HEK293 (cell line): ENCODE data around the gene KLF11.

Source experiments
- CTCF ChIA-PET: fragments of 350-600 bp; formaldehyde crosslinking; extraction: SDS; loops from one replicate; lab custom pipeline; 2021; ENCODE audit warnings: antibody characterized with exemption; lab: Yijun Ruan, JAX
- POLR2A ChIA-PET: fragments of 300-600 bp; formaldehyde crosslinking; extraction: SDS; loops from one replicate; lab custom pipeline; 2020; ENCODE audit warnings: antibody characterized with exemption, inconsistent platforms; lab: Yijun Ruan, JAX
- H3K27ac ChIP-seq: fragments of 200-500 bp; sonication (Bioruptor generic); 2 replicates; pipeline ENCODE4 v1.5.1; 2014; ENCODE audit warnings: low read depth, low read length, control low read depth, inconsistent platforms; ENCODE audit errors: extremely low read depth
- H3K36me3 ChIP-seq, 2 experiments: fragments of 200-500 bp in 1 of 2; sonication (Bioruptor generic) in 1 of 2; 1 replicate in 1 of 2; 2 replicates in 1 of 2; pipeline ENCODE4 v1.5.1; 2014 to 2017; ENCODE audit warnings: inconsistent platforms in 2 of 2, low read length in 2 of 2; ENCODE audit not compliant: control insufficient read depth in 2 of 2, insufficient read depth in 1 of 2
- H3K4me1 ChIP-seq: fragments of 200-500 bp; sonication (Bioruptor generic); 2 replicates; pipeline ENCODE4 v1.5.1; 2014; ENCODE audit warnings: mild to moderate bottlenecking, low read length, inconsistent platforms; ENCODE audit not compliant: control insufficient read depth, insufficient read depth
- H3K4me3 ChIP-seq: 2 replicates; pipeline ENCODE4 v1.5.1; 2011; ENCODE audit warnings: low read depth, mild to moderate bottlenecking, control low read depth, low read length, moderate library complexity
- H3K9me3 ChIP-seq: fragments of 200-500 bp; sonication (Bioruptor generic); 2 replicates; pipeline ENCODE4 v1.5.1; 2014; ENCODE audit warnings: low read depth, low read length, inconsistent platforms; ENCODE audit not compliant: control insufficient read depth, insufficient read depth
- BCL11A ChIP-seq: fragments of 450-650 bp; formaldehyde crosslinking; IDR thresholded peaks from 2 replicates; pipeline ENCODE4 v1.5.1; 2016; ENCODE audit warnings: low read depth, missing biosample characterization, missing genetic modification characterization
- BCL11B ChIP-seq: fragments of 450-650 bp; formaldehyde crosslinking; IDR thresholded peaks from 2 replicates; pipeline ENCODE4 v1.5.1; 2016; ENCODE audit warnings: low read depth, missing biosample characterization, missing genetic modification characterization
- EGR2 ChIP-seq: fragments of 450-650 bp; formaldehyde crosslinking; IDR thresholded peaks from 2 replicates; pipeline ENCODE4 v1.5.1; 2016; ENCODE audit warnings: low read depth, missing biosample characterization, missing genetic modification characterization
- GLIS1 ChIP-seq: fragments of 450-650 bp; formaldehyde crosslinking; IDR thresholded peaks from 2 replicates; pipeline ENCODE4 v1.5.1; 2016; ENCODE audit warnings: missing biosample characterization, missing genetic modification characterization
- HOXD13 ChIP-seq: sonication (generic); formaldehyde crosslinking; IDR thresholded peaks from 2 replicates; pipeline ENCODE4 v1.8.0; 2022; ENCODE audit warnings: missing genetic modification reagents, borderline replicate concordance
- KLF1 ChIP-seq: fragments of 450-650 bp; formaldehyde crosslinking; IDR thresholded peaks from 2 replicates; pipeline ENCODE4 v1.5.1; 2016; ENCODE audit warnings: missing biosample characterization, missing genetic modification characterization
- SP2 ChIP-seq: fragments of 450-650 bp; formaldehyde crosslinking; IDR thresholded peaks from 2 replicates; pipeline ENCODE4 v1.5.1; 2016; ENCODE audit warnings: missing biosample characterization, missing genetic modification characterization
- ZFHX2 ChIP-seq: fragments of 450-650 bp; formaldehyde crosslinking; conservative IDR thresholded peaks from 2 replicates; pipeline ENCODE4 v1.5.1; 2016; ENCODE audit warnings: missing biosample characterization, missing genetic modification characterization
- ZNF16 ChIP-seq: fragments of 450-650 bp; formaldehyde crosslinking; IDR thresholded peaks from 2 replicates; pipeline ENCODE4 v1.5.1; 2016; ENCODE audit warnings: low read depth, missing biosample characterization, missing genetic modification characterization
- ZNF169 ChIP-seq: fragments of 450-650 bp; formaldehyde crosslinking; IDR thresholded peaks from 2 replicates; pipeline ENCODE4 v1.5.1; 2016; ENCODE audit warnings: missing biosample characterization, missing genetic modification characterization
- ZNF174 ChIP-seq: fragments of 450-650 bp; formaldehyde crosslinking; IDR thresholded peaks from 2 replicates; pipeline ENCODE4 v1.5.0; 2017; ENCODE audit warnings: missing biosample characterization, mild to moderate bottlenecking, missing genetic modification characterization
- ZNF23 ChIP-seq: fragments of 450-650 bp; formaldehyde crosslinking; IDR thresholded peaks from 2 replicates; pipeline ENCODE4 v1.5.1; 2016; ENCODE audit warnings: missing biosample characterization, missing genetic modification characterization, borderline replicate concordance
- ZNF423 ChIP-seq: fragments of 450-650 bp; formaldehyde crosslinking; IDR thresholded peaks from 2 replicates; pipeline ENCODE4 v1.5.1; 2016; ENCODE audit warnings: missing biosample characterization, missing genetic modification characterization
- ZNF501 ChIP-seq: fragments of 450-650 bp; formaldehyde crosslinking; IDR thresholded peaks from 2 replicates; pipeline ENCODE4 v1.5.1; 2016; ENCODE audit warnings: missing biosample characterization, missing genetic modification characterization
- ZNF561 ChIP-seq: fragments of 450-650 bp; IDR thresholded peaks from 2 replicates; pipeline ENCODE4 v1.5.1; 2018; ENCODE audit warnings: missing biosample characterization, missing genetic modification characterization, borderline replicate concordance
- TF ChIP-seq, protein P1 (sequence below): fragments of 450-650 bp; formaldehyde crosslinking; IDR thresholded peaks from 2 replicates; pipeline ENCODE4 v1.5.1; 2016; ENCODE audit warnings: missing biosample characterization, missing genetic modification characterization, borderline replicate concordance
- TF ChIP-seq, protein P2 (sequence below): fragments of 450-650 bp; formaldehyde crosslinking; IDR thresholded peaks from 2 replicates; pipeline ENCODE4 v1.5.1; 2016; ENCODE audit warnings: missing biosample characterization, missing genetic modification characterization
- TF ChIP-seq, protein P3 (sequence below): fragments of 450-650 bp; formaldehyde crosslinking; IDR thresholded peaks from 2 replicates; pipeline ENCODE4 v1.5.1; 2017; ENCODE audit warnings: missing biosample characterization, missing genetic modification characterization
- TF ChIP-seq, protein P4 (sequence below): fragments of 450-650 bp; formaldehyde crosslinking; conservative IDR thresholded peaks from 2 replicates; pipeline ENCODE4 v1.5.1; 2016; ENCODE audit warnings: low read depth, missing biosample characterization, missing genetic modification characterization

Gene KLF11

DNA sequence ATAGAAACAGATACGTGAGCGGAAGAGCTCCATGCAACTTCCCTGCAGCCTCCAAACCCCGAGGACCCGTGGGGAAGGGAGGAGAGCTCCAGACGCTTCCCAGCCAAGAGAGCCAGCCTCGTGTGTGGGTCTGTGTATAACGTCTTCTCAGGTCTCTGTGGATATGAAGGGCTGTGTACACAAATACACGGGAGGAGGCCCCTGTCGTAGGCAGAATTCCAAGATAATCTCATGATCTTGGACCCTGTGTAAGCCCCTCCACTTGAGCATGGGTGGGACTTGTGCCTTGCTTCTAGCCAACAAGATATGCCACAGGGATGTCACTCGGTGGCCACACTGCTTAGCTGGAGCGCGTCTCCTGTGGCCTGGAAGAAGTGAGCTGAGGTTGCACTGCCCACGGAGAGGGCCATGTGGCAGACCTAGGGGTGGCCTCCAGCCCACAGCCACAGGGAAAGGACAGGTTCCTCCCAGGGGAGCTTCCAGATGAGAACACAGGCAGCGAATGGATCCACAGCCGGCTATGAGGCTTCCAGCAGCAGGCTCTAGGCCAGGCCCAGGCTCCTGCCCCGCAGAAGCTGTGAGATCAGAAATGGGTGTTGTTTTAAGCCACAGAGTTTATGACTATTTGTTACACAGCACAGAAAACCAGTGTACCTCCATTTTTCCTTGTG, 15.6 kb upstream of the KLF11 start:
- ChIA-PET POLR2A (interaction anchor here (1.2 kb wide), 1 partner anchor 185 kb away, joined by 4 read pairs; the partner anchor contains the start of gene TAF1B), CTCF (interaction anchor here (1.5 to 2.3 kb wide), 2 partner anchors 43 to 45 kb away, joined by 5 to 10 read pairs; no protein-coding TSS in a partner anchor)
- H3K36me3 ChIP-seq = no peaks in the 10 kb centered on the region
- no peak overlapping the region for H3K4me3 ChIP-seq
- H3K27ac ChIP-seq = no peak overlapping the region
- no peaks in the 10 kb centered on the region for H3K9me3 ChIP-seq
- H3K4me1 ChIP-seq = no peaks in the 10 kb centered on the region
- TF ChIP-seq GLIS1 (tag by site-specific recombination) (no peak), HOXD13 (no peak), ZNF16 (tag by site-specific recombination) (no peak), ZNF501 (tag by site-specific recombination) (no peak), BCL11B (tag by site-specific recombination) (no peak), ZNF561 (tag by site-specific recombination) (no peak)

DNA sequence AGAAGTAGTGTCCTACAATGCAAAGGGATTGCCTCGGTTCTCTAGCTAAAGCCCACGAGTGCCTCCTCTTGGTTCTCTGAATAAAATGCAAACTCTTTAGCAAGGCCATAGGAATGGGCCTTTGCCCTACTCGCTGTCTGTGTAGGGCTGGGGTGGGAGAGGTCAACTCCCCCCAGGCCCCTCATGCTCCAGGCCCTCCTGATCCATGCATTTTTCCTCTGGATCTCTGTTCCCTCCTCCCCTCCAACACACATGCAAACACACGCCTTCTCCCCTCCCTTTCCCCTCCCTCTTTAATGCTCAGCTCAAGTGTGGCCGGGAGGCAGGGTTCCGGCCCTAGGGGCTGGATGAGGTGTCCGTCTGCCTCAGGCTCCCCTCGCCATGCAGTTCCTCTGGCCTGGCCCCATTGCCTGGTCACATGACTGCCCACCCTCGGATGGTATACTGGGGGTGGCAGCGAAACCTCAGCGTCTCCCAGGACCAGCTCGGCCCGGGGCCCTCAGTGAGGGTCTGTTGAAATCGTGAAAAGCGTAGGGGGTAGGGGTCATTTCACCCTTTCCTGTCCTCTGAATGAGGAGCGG, 14.9 kb upstream of the KLF11 start:
- Histone ChIP-seq H3K27ac (no peak overlapping the region), H3K4me3 (no peak overlapping the region), H3K36me3 (no peaks in the 10 kb centered on the region), H3K9me3 (no peaks in the 10 kb centered on the region), H3K4me1 (no peaks in the 10 kb centered on the region)
- TF ChIP-seq HOXD13 (no peak), ZNF169 (tag by site-specific recombination) (no peak), ZNF174 (no peak)
- ChIA-PET CTCF (interaction anchor here (0.7 to 2.3 kb wide), 5 partner anchors 44 to 738 kb away, joined by 3 to 10 read pairs (median 4); no protein-coding TSS in a partner anchor), POLR2A (interaction anchor here (1.2 kb wide), 1 partner anchor 185 kb away, joined by 4 read pairs; the partner anchor contains the start of gene TAF1B)

DNA sequence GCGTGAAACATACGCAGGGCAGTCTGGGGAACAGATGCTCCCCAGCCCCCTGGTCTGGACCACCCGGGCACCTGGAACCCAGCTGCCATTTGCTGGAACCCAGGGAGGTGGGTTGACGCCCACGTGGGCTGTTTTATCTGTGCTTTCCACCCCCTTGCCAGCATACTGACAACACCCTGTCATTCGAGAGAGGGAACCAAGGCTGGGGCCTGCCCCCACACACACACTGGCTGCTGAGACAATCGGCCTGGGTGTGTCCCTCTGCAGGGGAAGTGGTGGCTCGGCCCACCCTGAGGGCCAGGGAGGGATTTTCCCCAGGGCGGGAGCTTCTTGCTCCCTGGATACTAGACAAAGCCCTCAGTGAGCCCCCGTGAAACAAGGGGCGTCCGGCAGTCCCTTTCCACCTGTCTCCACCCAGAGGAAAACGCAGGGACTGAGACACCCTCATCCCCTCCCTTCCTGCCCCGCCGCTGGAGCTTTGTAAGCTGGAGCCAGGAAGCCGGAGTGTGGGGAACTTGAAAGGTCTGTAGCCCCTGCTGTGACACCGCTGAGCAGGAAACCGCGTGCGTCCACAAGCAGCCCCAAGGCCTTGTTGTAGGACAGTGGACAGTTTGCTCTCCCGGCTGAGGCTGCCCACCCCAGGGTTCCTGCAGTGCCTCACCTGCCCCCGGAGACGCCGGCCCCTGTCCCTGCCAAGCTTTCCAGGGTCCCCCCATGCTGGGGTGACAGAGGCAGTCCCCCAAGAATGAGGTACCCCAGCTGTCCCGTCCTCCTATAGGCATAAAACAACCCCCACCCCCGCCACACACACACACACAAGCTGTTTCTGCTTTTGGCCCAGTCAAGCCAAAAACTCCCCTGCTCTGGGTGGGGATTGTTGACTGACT, 14.1 kb upstream of the KLF11 start:
- no peaks in the 10 kb centered on the region for H3K36me3 ChIP-seq
- no peaks in the 10 kb centered on the region for H3K4me1 ChIP-seq
- no peak overlapping the region for H3K27ac ChIP-seq
- CTCF ChIA-PET = interaction anchor here (0.7 to 2.3 kb wide), 6 partner anchors 43 to 738 kb away, joined by 3 to 10 read pairs (median 4); no protein-coding TSS in a partner anchor
- POLR2A ChIA-PET = interaction anchor here (0.7 to 1.2 kb wide), 2 partner anchors 186 kb away, joined by 3 to 4 read pairs; partner anchors contain the start of gene TAF1B
- no peak overlapping the region for H3K4me3 ChIP-seq
- no peaks in the 10 kb centered on the region for H3K9me3 ChIP-seq
- TF ChIP-seq, protein P1, sequence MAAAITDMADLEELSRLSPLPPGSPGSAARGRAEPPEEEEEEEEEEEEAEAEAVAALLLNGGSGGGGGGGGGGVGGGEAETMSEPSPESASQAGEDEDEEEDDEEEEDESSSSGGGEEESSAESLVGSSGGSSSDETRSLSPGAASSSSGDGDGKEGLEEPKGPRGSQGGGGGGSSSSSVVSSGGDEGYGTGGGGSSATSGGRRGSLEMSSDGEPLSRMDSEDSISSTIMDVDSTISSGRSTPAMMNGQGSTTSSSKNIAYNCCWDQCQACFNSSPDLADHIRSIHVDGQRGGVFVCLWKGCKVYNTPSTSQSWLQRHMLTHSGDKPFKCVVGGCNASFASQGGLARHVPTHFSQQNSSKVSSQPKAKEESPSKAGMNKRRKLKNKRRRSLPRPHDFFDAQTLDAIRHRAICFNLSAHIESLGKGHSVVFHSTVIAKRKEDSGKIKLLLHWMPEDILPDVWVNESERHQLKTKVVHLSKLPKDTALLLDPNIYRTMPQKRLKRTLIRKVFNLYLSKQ (tag by site-specific recombination) = no peak
- TF ChIP-seq ZNF23 (tag by site-specific recombination) (no peak), BCL11A (tag by site-specific recombination) (no peak), ZNF423 (0 out of 2 replicates have a peak, but pooled peaks have one; percentile 25), KLF1 (tag by site-specific recombination) (peak; percentile 81), EGR2 (tag by site-specific recombination) (peak; percentile 73), SP2 (tag by site-specific recombination) (peak; percentile 24), ZFHX2 (peak; percentile 84)
- TF ChIP-seq, protein P2, sequence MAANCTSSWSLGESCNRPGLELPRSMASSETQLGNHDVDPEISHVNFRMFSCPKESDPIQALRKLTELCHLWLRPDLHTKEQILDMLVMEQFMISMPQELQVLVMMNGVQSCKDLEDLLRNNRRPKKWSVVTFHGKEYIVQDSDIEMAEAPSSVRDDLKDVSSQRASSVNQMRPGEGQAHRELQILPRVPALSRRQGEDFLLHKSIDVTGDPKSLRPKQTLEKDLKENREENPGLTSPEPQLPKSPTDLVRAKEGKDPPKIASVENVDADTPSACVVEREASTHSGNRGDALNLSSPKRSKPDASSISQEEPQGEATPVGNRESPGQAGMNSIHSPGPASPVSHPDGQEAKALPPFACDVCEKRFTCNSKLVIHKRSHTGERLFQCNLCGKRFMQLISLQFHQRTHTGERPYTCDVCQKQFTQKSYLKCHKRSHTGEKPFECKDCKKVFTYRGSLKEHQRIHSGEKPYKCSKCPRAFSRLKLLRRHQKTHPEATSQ (tag by site-specific recombination) = no peak
- TF ChIP-seq, protein P3, sequence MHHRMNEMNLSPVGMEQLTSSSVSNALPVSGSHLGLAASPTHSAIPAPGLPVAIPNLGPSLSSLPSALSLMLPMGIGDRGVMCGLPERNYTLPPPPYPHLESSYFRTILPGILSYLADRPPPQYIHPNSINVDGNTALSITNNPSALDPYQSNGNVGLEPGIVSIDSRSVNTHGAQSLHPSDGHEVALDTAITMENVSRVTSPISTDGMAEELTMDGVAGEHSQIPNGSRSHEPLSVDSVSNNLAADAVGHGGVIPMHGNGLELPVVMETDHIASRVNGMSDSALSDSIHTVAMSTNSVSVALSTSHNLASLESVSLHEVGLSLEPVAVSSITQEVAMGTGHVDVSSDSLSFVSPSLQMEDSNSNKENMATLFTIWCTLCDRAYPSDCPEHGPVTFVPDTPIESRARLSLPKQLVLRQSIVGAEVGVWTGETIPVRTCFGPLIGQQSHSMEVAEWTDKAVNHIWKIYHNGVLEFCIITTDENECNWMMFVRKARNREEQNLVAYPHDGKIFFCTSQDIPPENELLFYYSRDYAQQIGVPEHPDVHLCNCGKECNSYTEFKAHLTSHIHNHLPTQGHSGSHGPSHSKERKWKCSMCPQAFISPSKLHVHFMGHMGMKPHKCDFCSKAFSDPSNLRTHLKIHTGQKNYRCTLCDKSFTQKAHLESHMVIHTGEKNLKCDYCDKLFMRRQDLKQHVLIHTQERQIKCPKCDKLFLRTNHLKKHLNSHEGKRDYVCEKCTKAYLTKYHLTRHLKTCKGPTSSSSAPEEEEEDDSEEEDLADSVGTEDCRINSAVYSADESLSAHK = peak; percentile 93
- TF ChIP-seq, protein P4, sequence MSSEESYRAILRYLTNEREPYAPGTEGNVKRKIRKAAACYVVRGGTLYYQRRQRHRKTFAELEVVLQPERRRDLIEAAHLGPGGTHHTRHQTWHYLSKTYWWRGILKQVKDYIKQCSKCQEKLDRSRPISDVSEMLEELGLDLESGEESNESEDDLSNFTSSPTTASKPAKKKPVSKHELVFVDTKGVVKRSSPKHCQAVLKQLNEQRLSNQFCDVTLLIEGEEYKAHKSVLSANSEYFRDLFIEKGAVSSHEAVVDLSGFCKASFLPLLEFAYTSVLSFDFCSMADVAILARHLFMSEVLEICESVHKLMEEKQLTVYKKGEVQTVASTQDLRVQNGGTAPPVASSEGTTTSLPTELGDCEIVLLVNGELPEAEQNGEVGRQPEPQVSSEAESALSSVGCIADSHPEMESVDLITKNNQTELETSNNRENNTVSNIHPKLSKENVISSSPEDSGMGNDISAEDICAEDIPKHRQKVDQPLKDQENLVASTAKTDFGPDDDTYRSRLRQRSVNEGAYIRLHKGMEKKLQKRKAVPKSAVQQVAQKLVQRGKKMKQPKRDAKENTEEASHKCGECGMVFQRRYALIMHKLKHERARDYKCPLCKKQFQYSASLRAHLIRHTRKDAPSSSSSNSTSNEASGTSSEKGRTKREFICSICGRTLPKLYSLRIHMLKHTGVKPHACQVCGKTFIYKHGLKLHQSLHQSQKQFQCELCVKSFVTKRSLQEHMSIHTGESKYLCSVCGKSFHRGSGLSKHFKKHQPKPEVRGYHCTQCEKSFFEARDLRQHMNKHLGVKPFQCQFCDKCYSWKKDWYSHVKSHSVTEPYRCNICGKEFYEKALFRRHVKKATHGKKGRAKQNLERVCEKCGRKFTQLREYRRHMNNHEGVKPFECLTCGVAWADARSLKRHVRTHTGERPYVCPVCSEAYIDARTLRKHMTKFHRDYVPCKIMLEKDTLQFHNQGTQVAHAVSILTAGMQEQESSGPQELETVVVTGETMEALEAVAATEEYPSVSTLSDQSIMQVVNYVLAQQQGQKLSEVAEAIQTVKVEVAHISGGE (tag by site-specific recombination) = no peak
